GM12873 (cell line): ENCODE data around the gene SH3BGR.
A peak's percentile ranks its signal among the peaks of the same experiment; 100 is the strongest.

ENCODE experiments used
- CTCF ChIP-seq: IDR thresholded peaks from 2 replicates; pipeline ENCODE4 v1.5.1; 2012; ENCODE audit warnings: low read depth, mild to moderate bottlenecking, moderate library complexity, low read length, control low read depth; ENCODE audit not compliant: insufficient read depth; ENCODE audit errors: missing control alignments

Gene SH3BGR

GRCh38 chr21:39434950-39435349 is 16.8 kb upstream of the SH3BGR start:
- TF ChIP-seq CTCF = no peak

- no peak for TF ChIP-seq CTCF
Measured at GRCh38 chr21:39439232-39439631, 12.5 kb upstream of the SH3BGR start.

- peak; percentile 81 for TF ChIP-seq CTCF
Measured at GRCh38 chr21:39441502-39442475, 10.0 kb upstream of the SH3BGR start.

GRCh38 chr21:39444421-39445180 is 7.2 kb upstream of the SH3BGR start:
- no peak for TF ChIP-seq CTCF

GRCh38 chr21:39445321-39446269 is 6.2 kb upstream of the SH3BGR start, which contains the start of gene LCA5L:
LCA5L (minus strand) TSS chr21:39445778; CDS start chr21:39428493, 17,285 bp downstream.
- peak; percentile 38 for TF ChIP-seq CTCF

GRCh38 chr21:39447264-39447663 is 4.5 kb upstream of the SH3BGR start:
- TF ChIP-seq CTCF = no peak
